GM06990 (cell line): ENCODE results near the gene RBM47.

Experiments
- DNase-seq: peaks from one replicate; pipeline ENCODE4 v3.0.0-alpha.2; 2011; ENCODE audit not compliant: insufficient read length; ENCODE audit errors: extremely low read depth
- H3K27me3 ChIP-seq: replicated peaks from 2 replicates; pipeline ENCODE4 v1.6.0; 2011; ENCODE audit warnings: low read length; ENCODE audit not compliant: control insufficient read depth, insufficient read depth
- H3K36me3 ChIP-seq: 2 replicates; pipeline ENCODE4 v1.5.1; 2011; ENCODE audit warnings: low read length; ENCODE audit not compliant: control insufficient read depth, insufficient read depth
- H3K4me3 ChIP-seq: replicated peaks from 2 replicates; pipeline ENCODE4 v1.5.1; 2011; ENCODE audit warnings: low read depth, mild to moderate bottlenecking, control low read depth, low read length
- TF ChIP-seq, protein P1 (sequence below): IDR thresholded peaks from 2 replicates; pipeline ENCODE4 v1.5.1; 2011; ENCODE audit warnings: low read length, control low read depth, mild to moderate bottlenecking, inconsistent platforms; ENCODE audit not compliant: insufficient read depth, poor library complexity, severe bottlenecking

RBM47 gene

DNA sequence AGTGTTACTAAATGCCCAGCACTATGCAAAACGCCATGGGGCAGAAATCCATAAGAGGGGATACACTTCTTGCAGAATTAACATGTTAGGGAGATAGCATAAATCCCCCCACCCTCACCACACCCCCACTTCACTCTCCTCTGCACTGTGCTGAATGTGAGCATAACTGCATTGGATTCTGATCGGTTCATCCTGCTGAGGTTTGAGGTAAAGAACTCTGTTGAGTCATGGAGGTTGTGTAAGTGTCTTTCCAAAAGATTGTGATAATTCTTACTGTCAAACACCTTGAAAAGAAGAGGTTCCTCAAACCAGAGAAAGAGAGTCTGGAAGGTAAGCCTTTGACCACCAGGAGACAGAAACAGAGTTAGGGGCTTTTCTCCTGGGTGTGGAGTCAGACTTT, 43.6 kb downstream of the RBM47 start:
- no peak overlapping the region for H3K4me3 ChIP-seq
- H3K27me3 ChIP-seq, result no peaks in the 10 kb centered on the region
- TF ChIP-seq, protein P1, sequence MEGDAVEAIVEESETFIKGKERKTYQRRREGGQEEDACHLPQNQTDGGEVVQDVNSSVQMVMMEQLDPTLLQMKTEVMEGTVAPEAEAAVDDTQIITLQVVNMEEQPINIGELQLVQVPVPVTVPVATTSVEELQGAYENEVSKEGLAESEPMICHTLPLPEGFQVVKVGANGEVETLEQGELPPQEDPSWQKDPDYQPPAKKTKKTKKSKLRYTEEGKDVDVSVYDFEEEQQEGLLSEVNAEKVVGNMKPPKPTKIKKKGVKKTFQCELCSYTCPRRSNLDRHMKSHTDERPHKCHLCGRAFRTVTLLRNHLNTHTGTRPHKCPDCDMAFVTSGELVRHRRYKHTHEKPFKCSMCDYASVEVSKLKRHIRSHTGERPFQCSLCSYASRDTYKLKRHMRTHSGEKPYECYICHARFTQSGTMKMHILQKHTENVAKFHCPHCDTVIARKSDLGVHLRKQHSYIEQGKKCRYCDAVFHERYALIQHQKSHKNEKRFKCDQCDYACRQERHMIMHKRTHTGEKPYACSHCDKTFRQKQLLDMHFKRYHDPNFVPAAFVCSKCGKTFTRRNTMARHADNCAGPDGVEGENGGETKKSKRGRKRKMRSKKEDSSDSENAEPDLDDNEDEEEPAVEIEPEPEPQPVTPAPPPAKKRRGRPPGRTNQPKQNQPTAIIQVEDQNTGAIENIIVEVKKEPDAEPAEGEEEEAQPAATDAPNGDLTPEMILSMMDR, result no peak
- H3K36me3 ChIP-seq, result peaks cover 12% of the 10 kb centered on the region
- DNase-seq, result no peak

DNA sequence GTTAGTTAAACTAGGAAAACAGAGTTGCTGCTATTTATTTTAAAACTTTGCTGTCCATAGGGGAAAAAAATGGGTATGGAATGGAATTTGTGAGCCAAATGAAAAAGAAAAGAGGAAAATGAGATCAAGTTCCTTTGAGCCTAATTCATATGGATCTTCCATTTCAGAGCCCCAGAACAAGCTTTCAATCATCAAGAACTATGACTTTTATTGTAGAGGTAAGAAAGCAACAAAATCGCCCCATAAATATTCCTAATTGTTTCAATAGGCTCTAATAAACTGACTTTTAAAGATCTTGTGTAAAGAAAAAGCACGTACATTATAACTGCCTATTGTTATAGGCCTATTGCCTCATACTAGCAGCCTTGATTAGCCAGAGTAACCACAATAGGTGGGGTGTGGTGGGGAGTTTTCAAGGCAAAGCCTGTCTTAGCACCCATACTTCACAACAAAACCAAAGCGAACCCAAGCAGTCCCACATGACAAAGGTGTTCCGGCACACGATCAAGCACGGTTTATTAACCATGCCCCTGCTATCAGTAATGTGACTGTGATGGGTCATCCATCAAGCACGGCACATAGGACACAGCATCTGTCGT, 44.4 kb downstream of the RBM47 start:
- H3K36me3 ChIP-seq, result peaks cover 10% of the 10 kb centered on the region
- H3K27me3 ChIP-seq, result no peaks in the 10 kb centered on the region
- no peak overlapping the region for H3K4me3 ChIP-seq
- DNase-seq, result no peak
- TF ChIP-seq, protein P1, result no peak

DNA sequence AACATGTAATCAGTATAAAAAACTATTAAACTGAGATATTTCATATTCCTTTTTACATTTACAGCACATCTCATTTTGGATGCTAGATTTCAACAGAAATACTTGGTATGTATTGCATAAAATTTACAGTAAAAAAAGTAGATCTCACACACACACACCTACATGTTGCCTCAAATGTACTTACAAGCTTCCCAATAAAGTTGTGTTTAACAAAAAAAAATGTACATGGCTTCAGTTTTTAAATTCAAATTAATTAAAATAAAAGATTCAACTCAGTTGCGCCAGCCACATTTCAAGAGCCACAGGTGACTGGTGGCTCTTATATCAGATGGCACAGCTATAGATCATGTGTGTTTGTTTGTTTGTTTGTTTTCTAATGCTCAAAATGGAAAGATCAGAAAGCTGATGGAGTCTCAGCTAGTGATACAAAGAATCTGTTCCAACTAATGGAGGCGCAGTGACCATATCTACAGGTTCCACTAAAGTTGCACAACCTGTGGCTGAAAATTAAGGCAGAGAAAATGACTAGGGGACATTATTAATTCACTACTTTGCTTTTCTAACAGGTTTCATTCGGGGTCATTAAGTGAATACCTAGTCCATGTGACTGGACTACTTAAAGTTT, 45.0 kb downstream of the RBM47 start:
- Histone ChIP-seq H3K36me3 (peaks cover 9% of the 10 kb centered on the region), H3K27me3 (no peaks in the 10 kb centered on the region), H3K4me3 (no peak overlapping the region)
- TF ChIP-seq, protein P1, result no peak
- DNase-seq, result no peak

DNA sequence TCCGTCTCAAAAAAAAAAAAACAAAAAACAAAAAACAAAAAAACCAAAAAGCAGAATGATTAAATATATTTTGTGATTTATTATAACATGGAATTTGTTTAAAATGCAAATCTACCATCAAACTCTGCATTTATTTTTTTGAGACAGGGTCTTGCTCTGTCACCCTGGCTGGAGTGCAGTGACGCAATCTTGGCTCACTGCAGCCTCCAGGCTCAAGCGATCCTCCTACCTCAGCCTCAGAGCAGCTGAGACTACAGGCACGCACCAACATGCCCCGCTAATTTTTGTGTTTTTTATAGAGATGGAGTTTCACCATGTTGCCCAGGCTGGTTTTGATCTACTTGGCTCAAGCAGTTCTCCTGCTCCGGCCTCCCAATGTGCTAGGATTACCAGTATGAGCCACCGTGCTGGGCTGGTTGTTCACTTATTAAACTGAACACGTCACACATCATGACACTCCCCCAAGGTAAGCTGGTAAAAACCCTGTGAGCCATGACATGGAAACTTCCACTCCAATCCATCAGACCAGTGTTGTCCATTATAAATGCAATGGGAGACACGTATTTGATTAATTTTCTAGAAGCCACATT, 45.7 kb downstream of the RBM47 start:
- TF ChIP-seq, protein P1, result no peak
- Histone ChIP-seq H3K27me3 (no peaks in the 10 kb centered on the region), H3K4me3 (no peak overlapping the region), H3K36me3 (peaks cover 9% of the 10 kb centered on the region)
- DNase-seq, result no peak

DNA sequence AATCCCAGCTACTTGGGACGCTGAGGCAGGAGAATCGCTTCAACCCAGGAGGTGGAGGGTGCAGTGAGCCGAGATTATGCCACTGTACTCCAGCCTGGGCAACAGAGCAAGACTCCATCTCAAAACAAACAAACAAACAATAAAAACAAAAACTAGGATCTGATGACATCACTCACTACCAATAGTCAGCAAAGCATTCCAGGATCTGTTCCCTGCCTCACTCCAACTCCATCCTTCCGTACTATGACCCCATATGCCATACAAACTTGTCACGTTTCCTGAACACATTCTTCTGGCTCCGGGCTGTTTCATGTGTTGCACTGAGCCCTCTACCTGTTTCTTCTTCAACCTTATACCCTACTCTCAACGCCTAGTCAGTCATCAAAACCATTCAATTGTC, 47.3 kb downstream of the RBM47 start:
- Histone ChIP-seq H3K27me3 (no peaks in the 10 kb centered on the region), H3K4me3 (no peak overlapping the region), H3K36me3 (peaks cover 9% of the 10 kb centered on the region)
- DNase-seq, result no peak
- TF ChIP-seq, protein P1, result no peak
